ENCODE results near the gene RPS6KA4.

RPS6KA4 gene

DNA sequence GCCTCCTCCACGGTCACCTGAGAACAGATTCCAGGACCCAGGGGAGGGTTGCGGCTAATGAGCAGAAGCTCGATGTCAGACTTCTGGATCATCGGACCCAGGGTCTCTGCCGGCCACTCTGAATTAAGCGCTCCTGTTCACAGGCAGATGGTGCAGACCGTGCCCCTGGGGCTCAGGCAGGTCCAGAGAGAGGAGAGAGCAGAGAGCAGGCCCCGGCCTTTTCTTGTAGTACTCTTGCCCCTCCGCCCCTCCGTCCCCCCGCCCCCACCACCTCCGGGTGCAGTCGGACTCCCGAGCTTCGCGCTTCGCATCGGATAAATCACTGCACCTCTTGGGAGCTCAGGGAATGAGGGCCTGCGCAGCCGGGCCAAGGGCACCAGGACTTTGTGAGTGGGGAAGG, 50.3 kb downstream of the RPS6KA4 start:
- Histone ChIP-seq H3K27ac (no peak overlapping the region), H3K4me2 (no peak overlapping the region), H3K4me1 (ENCODE audit: low read depth, poor library complexity, severe bottlenecking) (no peaks in the 10 kb centered on the region), H3K27me3 (ENCODE audit: insufficient read depth, low read depth) (peaks cover 68% of the 10 kb centered on the region), H3K9ac (no peak overlapping the region), H4K20me1 (ENCODE audit: insufficient read depth) (no peaks in the 10 kb centered on the region), H3K79me2 (ENCODE audit: insufficient read depth, low read depth) (no peaks in the 10 kb centered on the region), H3K4me3 (IDR thresholded peaks at IDR 0.05; ENCODE audit: insufficient read depth, low read depth, low read length) (no peak overlapping the region), H3K36me3 (ENCODE audit: insufficient read depth) (no peaks in the 10 kb centered on the region), H2AFZ (ENCODE audit: low read depth) (no peak overlapping the region)
- no peak for TF ChIP-seq CTCF (conservative IDR thresholded peaks at IDR 0.05; ENCODE audit: low read depth, low read length)

DNA sequence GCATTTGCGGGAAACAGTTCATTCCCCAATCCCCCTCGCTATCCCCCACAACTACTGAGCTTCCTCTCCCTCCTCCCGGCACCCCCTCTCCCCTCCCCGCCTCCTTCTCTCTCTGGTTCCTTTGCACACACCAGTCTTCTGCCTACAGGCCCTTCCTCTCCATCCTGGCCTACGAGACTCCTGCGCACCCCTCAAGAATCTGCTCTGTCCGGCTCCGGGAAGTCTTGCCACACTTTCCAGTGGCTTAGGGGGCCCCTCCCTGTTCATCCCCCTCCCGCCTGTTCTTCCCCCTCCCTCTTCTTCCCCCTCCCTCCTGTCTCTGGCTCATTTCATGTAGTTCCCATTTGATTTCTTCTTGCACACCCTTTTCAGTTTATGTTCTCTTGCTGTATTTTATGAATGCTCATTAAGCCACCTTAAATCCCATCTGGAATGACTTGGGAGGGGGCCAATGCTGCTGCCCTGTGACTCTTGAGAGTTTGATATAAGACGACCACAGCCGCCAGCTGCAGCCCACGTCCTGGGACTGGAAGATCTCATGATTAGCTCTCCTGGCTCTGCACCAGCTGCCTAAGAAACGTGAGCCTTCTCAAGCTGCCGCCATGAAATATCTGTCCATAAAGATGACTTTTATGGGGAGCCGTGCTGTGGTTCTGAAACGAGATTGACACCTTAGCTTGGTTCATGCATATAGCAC, 50.9 kb downstream of the RPS6KA4 start:
- no peaks in the 10 kb centered on the region for H4K20me1 ChIP-seq (ENCODE audit: insufficient read depth)
- H3K4me1 ChIP-seq (ENCODE audit: low read depth, poor library complexity, severe bottlenecking): no peaks in the 10 kb centered on the region
- peaks cover 62% of the 10 kb centered on the region for H3K27me3 ChIP-seq (ENCODE audit: insufficient read depth, low read depth)
- H3K27ac ChIP-seq: no peak overlapping the region
- no peaks in the 10 kb centered on the region for H3K79me2 ChIP-seq (ENCODE audit: insufficient read depth, low read depth)
- H2AFZ ChIP-seq (ENCODE audit: low read depth): no peak overlapping the region
- no peaks in the 10 kb centered on the region for H3K36me3 ChIP-seq (ENCODE audit: insufficient read depth)
- H3K4me3 ChIP-seq (IDR thresholded peaks at IDR 0.05; ENCODE audit: insufficient read depth, low read depth, low read length): no peak overlapping the region
- no peak overlapping the region for H3K4me2 ChIP-seq
- H3K9ac ChIP-seq: no peak overlapping the region
- TF ChIP-seq CTCF (conservative IDR thresholded peaks at IDR 0.05; ENCODE audit: low read depth, low read length): no peak

- Histone ChIP-seq H3K79me2 (ENCODE audit: insufficient read depth, low read depth) (no peaks in the 10 kb centered on the region), H3K4me1 (ENCODE audit: low read depth, poor library complexity, severe bottlenecking) (no peaks in the 10 kb centered on the region), H3K36me3 (ENCODE audit: insufficient read depth) (no peaks in the 10 kb centered on the region), H3K4me2 (no peak overlapping the region), H3K27ac (no peak overlapping the region), H2AFZ (ENCODE audit: low read depth) (no peak overlapping the region), H3K9ac (no peak overlapping the region), H4K20me1 (ENCODE audit: insufficient read depth) (no peaks in the 10 kb centered on the region), H3K27me3 (ENCODE audit: insufficient read depth, low read depth) (peaks cover 57% of the 10 kb centered on the region), H3K4me3 (IDR thresholded peaks at IDR 0.05; ENCODE audit: insufficient read depth, low read depth, low read length) (no peak overlapping the region)
- TF ChIP-seq CTCF (conservative IDR thresholded peaks at IDR 0.05; ENCODE audit: low read depth, low read length): no peak
These were observed 51.4 kb downstream of the RPS6KA4 start for GRCh38 chr11:64410404-64410734.

DNA sequence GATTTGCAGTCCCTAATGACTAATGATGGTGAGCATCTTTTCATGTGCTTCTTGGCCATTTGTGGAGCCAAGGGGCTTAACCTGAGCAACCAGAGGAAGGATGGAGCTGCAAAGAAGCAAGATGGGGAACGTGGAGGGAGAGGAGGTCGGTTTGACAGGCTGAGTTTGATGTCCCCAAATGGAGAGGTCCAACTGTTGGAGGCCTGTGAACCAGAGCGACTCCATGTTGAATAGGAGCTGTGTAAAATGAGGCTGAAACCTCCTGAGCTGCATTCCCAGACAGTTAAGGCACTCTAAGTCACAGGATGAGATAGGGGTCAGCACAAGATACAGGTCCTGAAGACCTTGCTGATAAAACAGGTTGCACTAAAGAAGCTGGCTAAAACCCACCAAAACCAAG, 54.5 kb downstream of the RPS6KA4 start:
- H3K27ac ChIP-seq: no peak overlapping the region
- no peak overlapping the region for H3K4me2 ChIP-seq
- no peak overlapping the region for H3K4me3 ChIP-seq (IDR thresholded peaks at IDR 0.05; ENCODE audit: insufficient read depth, low read depth, low read length)
- no peaks in the 10 kb centered on the region for H3K36me3 ChIP-seq (ENCODE audit: insufficient read depth)
- no peaks in the 10 kb centered on the region for H3K4me1 ChIP-seq (ENCODE audit: low read depth, poor library complexity, severe bottlenecking)
- no peaks in the 10 kb centered on the region for H4K20me1 ChIP-seq (ENCODE audit: insufficient read depth)
- no peaks in the 10 kb centered on the region for H3K79me2 ChIP-seq (ENCODE audit: insufficient read depth, low read depth)
- no peak for TF ChIP-seq CTCF (conservative IDR thresholded peaks at IDR 0.05; ENCODE audit: low read depth, low read length)
- H2AFZ ChIP-seq (ENCODE audit: low read depth): no peak overlapping the region
- peaks cover 39% of the 10 kb centered on the region; the same call in 1 of the 2 replicates for H3K27me3 ChIP-seq (ENCODE audit: insufficient read depth, low read depth)
- no peak overlapping the region for H3K9ac ChIP-seq
